HG02981 (cell line): ENCODE measurements around the gene TMEM30B.
"Not testable (repeated sequence)": the region's sequence is repeated elsewhere in the genome, so short reads cannot be mapped to it uniquely, and the experiment has no call there.

Experiments used
- ATAC-seq: cut with Tn5 transposase; IDR thresholded peaks from one replicate; pipeline ENCODE4 v1.9.1; 2021; ENCODE audit warnings: mild to moderate bottlenecking, moderate library complexity; ENCODE audit not compliant: unreplicated experiment

The TMEM30B gene

DNA sequence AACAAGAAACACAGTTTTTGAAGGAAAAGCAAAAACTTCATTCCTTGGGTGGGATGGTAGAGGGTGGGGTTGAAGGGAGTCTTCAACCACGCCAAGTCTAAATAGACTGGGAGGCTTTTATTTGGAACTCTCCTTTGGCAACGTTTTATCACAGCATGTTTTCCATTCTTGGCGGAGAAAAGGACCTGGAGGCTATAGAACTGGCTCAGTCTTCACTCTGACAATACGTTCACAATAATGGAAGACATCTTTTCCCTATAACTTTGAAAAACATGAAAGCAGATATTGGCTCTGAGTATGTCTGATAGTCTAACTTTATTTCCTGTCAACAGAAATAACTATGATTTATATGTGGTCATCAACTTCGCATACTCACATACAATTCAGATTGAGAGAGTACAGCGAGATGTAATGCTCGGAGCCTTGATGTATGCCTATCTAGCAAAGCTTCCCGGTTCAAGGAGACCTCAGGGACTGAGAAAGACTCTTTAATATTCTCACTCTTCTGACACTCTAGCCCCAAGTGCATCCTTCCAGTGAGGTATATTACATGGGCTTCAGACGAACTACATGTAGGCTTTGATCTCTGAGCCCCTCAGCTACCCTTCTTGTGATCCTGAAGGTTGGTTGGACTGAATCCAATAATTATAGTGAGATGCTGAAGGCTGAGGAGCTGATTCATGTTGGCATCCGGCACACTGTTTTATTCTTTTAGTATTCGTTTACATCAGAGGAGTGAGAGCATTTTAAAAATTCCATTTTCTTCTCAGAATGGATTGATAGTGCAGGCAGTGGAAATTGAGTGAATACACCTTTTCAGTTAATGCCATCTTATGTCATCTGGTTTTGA, 14.0 kb downstream of the TMEM30B start:
- no peak for ATAC-seq

DNA sequence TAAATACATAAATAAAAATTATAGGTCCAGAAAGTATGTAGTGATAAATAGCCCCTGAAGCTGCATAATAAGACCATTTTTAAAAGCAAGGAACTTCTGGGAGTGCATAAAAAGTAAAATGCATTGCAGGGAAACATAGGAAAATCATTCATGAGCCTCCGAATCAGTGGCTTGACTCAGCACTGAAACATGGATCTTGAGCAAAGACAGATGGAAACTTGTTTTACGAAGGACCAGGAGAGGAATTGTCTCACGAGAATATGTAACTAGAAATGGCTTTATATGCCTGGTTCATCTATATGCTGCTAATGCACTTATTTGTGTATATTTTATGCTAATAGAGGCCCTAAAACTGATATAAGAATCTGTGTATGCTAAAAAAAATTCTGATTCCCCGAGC, 14.7 kb downstream of the TMEM30B start:
- ATAC-seq = no peak

DNA sequence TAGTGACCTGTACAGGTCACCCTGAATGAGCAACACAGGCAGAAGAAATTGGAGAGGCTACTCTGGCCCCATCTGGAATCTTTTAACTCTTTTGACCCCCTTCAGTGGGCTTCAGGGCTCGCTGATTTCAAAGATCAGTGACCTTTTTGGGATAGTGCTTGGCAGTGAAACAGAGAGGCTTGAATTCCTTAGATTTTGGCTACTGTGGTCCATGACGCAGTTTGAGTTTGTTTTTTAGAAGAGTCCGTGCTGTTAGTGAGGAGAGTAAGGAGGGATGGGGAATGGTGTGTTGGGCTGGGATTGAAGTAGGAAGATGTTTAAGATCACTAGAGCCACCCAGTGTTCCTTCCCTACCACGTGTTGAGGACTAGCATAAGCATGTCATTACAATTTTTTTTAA, 16.5 kb downstream of the TMEM30B start:
- no peak for ATAC-seq

DNA sequence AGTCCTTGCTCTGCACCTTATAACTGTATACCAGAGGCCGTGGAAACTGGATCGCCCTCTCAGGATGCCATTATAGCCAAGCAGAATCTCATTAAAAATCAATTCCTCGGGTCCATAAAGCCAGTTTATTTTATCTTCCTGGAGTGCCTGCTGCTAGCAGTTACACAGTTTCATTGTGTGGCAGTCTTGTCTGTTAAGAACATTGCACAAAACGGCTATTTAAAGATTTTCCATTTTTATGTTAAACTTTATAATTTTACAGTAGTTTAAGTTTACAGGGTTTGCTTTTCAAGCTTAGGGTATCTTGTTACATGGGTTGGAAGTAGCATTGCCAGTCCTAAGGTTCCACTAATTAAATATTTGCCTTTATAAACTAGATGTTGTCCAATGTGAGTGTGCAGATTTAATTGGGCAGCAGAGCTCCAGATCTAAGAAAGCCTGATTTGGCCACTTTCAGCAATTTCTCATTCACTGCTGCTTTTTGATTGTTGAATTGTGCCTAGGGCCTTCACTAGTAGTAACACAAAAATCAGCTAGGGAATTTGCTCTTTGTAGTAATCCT, 17.0 kb downstream of the TMEM30B start:
- ATAC-seq = no peak

DNA sequence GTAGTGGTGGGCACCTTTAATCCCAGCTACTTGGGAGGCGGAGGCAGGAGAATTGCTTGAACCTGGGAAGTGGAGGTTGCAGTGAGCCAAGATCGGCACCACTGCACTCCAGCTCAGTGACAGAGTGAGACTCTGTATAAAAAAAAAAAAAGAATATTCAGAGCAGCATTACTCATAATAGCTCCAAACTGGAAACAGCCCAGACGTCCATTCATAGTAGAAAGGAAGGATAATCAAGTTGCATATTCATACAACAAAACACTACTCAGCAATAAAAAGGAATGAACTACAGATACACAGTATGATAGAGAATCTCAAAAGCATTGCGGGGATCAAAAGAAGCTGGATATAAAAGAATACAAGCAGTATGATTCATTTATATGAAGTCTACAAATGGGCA, 19.1 kb downstream of the TMEM30B start:
- ATAC-seq = no peak

DNA sequence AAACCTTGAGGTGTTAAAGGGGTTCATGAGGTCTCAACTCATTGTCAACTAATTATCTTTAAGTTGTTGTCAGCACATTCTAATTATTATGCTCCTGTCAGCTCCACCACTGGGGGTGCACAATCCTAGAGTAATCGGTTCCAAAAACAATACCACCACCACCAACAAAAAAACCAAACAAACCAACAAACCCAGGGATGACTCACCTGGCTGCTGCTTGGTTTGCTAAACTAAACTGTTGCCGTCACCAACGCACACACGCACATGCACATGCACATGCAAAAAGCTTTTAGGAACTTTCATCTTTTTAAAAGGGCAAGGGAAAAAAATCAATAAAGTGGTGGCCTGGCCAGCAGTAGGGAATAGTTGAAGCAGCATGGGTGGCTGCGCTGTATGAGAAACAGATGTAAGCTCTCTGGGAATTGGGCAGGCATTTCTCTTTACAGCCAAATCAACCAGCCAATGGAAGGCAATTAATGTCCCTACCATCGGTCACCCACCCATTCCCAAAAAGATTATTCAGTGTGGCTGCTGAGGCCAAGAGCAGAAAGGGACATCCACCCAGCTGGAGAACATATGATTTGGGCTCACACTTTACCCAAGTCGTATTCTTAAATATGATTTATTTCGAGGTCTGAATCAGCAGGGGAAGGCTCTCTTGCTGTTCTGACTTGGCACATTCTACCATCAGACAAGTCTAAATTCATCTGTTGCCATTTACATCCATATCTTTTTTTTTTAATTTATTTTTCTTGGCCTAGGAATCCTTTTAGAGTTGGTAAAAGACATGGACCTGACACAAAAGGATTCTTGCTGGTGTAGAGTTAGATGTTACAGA, 20.0 kb downstream of the TMEM30B start:
- no peak for ATAC-seq

DNA sequence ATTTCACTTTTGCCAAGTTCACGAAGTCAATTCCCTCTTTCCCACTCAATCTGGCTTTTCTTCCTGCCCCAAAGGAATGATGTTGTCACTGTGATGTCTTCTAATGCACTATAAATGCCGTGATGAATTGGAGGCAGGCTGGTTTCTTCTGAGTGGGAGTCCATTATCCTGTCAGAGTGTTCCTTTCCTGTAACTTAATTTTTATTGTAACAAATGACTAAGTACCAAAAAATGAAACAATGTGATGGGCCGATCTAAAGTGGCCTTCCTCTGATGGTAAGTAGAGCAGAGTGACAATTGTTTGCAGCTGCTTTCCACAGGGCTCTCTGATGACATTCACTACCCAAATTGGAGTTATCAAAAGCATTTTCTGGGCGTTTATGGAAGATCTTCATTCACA, 22.2 kb downstream of the TMEM30B start:
- no peak for ATAC-seq

DNA sequence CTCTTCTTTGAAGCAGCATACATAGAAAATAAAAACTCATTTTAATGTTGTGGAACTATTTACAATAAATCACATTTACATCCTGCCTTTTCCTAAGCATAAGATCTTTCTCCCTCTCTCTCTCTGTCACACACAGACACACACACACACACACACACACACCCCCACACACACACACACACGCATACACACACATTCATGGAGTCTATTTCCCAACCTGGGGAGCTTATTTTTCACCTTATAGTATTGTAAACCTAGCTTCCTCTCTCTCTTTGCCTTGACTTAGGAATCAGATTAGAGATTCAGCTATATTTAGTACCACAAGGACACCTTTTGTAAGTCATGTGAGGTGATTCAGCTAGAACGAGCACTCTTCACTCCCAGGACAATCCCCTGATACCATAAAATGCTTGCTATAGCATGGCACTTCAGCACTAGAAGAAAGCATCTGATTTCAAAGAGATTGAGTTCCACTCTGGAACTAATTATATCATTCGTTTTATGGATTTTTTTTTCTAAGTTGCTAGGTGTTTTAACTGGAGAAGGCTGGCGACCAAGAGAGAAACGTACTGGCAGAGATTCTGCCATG, 23.6 kb downstream of the TMEM30B start:
- ATAC-seq = no peak

DNA sequence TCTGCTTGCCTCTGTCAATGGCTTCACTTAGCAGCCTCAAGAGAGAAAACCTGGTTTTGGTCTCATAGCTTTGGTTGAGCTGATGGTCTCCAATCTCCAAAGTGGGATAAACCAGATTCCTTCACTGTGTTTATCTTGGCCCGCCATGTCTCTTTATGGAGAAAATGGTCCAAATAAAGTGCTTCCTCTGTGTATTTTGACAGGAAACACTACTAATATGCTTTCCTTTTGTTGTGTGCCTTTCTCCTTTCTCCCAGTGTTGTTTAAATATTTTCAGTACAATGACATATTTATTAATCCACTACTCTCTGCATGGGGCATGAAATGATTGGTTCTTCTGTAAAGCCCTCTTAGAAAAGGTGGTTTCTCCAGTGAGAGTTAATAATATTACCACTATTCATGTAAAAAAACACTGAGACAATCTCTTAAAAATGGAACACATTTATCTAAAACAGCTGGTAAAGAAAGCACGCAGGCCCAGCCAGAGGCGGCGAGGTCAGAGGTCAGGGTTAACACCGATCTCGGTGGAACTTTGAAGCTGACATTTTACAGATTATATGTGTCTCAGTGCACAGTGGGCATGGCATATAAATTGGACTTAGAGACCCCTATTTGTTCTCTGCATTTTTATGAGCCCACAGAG, 24.2 kb downstream of the TMEM30B start:
- no peak for ATAC-seq

DNA sequence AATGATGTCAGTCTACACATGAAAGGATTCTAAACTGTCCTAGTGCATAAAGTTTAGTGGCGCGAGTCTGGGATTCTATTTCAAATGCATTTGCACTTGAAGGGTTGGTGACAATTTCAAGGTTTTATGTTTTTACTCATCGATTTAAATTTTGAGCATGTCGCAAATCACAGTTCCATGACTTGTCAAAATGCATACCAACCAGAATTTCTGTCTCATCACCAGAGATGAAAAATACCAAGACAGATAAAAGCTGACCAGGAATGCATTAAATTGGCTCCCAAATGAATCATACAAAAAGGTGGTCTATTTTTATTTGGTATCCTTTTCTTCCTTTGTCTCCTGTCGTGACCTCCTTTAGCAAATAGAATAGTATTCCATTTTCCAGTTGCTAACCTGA, 25.2 kb downstream of the TMEM30B start:
- no peak for ATAC-seq

DNA sequence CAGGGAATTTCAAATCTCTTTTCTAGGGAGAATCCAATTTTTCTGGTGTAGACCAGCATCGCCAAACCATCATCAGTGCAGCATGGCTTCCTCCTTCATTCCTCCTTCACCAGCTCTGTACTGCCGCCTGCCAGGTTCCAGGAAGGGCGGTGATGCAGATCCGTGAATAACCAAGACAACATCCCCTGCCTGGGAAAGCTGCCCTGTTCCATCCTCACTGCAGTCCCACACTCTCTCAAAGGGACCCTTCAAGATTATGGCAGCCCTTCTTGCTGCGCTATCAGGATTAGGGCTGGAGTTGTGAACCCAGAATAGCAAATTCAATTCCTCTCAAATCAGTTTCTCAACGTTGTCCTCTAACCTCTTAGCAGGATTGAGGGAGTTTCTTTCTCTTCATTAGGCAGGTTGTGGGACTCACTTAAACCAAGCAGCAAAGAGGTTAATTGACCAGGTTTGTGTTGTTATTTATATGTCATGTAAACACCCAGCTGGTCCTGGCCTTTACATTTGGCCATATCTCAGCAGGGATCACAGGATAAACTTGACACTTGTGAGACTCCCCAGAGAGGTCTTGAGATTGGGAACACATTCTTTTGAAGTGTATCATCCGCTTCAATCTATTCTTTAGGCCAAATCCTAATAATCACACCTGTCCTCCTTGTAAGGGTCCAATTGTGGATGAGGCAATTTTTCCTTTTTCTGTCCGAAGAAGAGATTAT, 26.2 kb downstream of the TMEM30B start:
- ATAC-seq = no peak

DNA sequence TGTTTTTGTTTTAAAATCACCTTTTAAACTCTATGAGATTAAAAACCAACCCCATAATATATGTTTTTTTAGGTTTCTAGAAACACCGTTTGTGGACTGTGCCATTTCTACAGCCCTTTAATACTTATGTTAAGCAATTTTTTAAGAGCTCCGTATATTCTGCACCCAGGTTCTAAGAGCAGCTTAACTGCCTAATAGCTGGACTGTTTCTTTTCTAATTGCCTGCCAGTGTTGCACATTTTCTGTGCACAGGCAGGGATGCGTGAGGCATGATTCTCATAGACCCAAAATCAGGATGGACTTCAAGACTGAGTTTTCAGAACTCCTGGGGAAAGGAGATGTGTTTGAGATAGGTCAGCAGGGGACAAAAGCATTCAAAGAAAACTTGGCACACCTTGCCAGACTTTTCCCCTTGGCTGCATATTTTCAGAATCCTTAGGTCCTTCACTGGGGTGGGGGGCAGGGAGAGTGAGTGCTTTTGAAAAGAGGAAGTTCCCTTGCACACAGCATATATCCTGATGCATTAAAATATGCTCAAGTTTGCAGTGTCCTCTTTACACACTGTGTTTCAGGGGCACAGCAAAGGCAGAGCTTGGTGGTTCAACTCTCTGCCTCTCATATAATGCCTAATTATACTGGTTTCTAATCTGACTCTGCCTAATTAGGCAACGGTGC, 27.9 kb downstream of the TMEM30B start:
- peak; percentile 9 for ATAC-seq

DNA sequence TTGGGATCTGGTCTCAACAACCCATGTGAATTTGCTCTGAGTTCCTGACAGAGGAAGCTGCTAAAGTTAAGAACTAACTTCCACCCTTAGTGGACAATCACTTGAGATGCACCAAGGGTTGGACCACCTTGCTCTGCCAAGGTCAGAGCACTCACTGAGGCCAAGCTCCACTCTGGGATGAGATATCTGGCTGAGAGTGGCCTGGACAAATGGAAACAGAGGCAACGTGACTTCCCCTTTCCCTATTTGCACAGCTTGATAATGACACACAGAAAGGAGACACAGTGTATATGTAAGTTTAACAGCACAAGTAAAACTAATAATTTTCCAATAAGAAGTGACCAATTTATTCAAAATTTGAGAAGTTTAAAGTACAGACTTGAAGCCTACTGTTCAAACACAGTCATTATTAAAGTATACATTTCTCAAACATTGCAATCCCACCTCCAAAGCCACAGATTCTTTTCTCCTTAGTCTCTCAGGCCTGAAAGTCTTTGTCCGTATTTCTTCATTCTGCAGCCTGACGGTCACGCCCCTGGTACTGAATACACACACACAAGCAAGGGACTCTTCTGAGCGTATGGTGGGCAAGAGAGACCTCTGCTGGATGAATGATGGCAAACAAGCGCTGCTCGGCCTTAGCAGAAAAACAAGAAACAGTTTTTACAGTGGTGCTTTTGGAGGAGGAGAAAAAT, 28.6 kb downstream of the TMEM30B start:
- peak; percentile 97 for ATAC-seq

DNA sequence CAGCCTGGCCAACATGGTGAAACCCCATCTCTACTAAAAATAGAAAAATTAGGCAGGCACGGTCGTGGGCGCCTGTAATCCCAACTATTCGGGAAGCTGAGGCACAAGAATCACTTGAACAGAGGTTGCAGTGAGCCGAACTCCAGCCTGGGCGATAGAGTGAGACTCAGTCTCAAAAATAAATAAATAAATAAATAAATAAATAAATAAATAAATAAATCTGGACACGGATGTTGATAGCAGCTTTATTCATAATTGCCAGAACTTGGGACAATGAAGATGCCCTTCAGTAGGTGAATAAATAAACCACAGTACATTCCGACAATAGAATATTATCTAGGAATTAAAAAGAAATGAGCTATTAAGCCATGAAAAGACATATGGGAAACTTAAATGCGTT, 31.1 kb downstream of the TMEM30B start:
- no peak for ATAC-seq

DNA sequence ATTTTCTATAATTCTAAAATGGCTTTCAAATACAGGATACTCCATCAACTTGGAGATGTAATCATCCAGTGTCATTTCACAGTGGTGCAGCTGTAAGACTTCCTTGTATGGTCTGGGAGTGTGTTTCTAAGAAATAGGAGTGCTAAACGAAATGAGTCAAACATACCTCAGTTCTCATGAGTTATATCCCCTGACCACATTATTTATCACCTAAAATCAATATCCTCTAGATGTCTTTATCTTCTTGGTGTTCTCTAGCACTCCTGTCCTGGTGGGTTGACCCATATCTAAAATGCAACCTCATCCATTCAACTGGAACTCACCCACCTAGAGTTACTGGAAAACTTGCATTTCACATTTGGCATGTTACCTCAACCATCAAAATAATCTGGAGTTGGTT, 33.2 kb downstream of the TMEM30B start:
- no peak for ATAC-seq

DNA sequence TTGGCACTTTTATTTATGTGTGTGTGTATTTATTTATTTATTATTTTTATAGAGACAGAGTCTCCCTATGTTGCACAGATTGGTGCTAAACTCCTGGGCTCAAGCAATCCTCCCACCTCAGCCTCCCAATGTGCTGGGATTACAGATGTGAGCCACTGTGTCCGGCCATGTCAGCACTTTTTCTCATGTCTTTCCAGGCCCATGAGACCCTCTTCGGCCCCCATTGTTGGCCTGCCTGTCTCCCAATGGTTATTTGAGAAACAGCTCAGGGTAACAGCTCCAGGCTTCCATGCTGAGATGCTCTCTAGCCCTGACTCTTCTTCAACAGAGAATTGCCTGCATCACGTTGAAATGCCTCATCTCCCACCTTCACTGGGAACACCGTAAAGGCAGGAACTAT, 34.4 kb downstream of the TMEM30B start:
- no peak for ATAC-seq

DNA sequence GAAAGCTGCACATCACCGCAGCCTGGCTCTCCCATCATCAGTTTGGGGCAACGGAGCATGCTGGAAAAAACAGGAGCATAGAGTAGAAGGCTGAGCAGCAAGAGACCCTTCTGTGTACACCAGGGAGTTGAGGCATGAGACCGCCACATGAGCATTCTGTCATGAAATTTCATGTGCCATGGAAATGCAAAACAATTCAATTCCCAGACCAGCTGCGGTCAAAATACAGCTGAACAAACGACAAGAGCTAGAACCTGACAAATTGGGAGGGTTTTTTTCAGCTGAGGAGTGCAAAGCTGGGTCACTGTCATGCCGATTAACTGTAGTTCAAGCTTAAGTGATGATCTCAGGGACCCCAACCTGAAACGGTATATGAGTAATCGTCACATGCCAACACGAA, 37.1 kb downstream of the TMEM30B start:
- no peak for ATAC-seq

DNA sequence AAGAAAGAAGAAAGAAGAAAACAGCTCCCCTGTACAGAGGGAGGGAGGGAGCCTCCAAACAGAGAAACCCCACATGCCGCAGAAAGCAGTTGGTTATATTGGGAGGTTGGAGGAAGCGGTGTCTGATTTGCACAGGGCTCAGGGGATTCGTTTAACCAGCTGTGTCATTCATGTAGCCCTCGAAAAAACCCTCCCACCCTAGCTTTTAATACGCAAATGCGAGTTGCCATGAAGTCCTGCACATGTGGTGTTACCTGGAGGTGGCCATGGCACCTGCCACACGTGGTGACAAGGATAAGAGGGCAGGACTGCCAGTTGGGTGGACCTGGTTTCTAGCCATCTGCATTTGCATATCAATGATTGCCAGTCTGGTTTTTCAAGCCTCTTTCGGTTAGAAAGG, 40.9 kb downstream of the TMEM30B start:
- no peak for ATAC-seq

DNA sequence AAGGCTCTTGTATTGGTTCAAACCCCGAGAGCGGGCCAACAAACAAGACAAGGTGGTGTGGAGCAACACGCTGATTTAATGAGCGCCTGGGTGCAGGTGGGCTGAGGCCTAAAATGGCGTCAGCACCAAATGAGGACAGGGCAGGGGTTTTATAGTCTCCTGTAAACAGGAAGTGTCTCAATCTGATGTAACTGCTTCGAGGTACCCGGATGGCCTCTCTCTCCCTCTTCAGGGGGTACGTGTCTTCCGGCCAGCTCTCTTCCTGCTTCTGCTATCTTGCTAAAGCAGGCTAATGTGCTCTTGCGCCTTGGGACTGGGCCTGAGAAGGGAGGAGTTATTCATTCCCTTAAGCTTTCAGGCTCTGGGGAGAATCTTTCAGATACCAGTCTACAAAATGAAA, 41.9 kb downstream of the TMEM30B start:
- not testable (repeated sequence) for ATAC-seq
